ENCODE results near the gene TCF12.

The TCF12 gene

DNA sequence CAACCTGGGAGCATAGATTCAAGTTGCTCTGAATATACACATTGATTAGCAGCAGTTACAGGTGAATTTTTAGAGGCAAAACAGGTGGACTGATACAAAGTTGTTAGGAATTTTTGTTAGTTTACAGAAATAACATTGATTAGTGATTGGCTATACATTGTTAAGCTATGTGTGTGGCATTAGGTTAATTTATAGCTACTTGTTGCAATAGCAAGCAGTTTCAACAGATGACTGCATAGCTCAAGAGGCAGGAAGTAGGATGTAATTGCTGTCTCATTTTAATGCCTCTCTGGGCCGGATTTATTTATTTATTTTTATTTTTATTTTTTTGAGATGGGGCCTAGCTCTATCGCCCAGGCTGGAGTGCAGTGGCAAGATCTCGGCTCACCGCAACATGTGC is 99.7 kb downstream of the TCF12 start:
- no peaks in the 10 kb centered on the region for H3K27me3 Mint-ChIP-seq
- DNase-seq: no peak
- H3K27ac Mint-ChIP-seq: no peak overlapping the region
- peaks cover 53% of the 10 kb centered on the region for H3K4me1 Mint-ChIP-seq (ENCODE audit: low read depth)
- peaks cover 19% of the 10 kb centered on the region for H3K36me3 Mint-ChIP-seq (ENCODE audit: low read depth)
- peaks cover 3% of the 10 kb centered on the region for H3K9me3 Mint-ChIP-seq
- H3K4me3 Mint-ChIP-seq: no peak overlapping the region

DNA sequence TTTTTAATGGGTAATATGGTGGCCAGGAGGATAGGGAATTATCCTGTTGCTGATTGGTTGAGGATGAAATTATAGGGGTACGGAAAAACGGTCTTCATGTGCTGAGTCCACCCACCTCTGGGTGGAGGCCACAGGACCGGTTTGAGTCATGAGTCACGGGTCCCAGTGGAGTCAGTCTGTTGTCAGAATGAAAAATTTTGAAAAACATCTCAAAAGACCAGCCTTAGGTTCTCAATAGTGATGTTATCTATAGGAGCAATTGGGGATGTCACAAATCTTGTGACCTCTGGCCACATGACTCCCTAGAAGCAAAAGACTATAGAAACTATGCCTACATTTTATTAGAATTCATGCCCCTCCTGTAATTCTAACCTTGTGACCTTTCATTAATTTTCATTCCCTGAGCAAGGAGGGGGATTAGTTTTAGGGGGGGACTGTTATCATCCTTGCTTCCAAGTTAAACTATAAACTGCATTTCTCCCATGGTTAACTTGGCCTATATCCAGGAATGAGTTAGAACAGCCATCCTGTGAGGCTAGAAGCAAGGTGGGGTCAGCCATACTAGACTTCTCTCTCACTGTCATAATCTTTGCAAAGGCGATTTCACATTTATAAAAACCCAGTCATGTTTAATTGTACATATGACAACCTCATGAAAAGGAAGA is 101.2 kb downstream of the TCF12 start:
- H3K27ac Mint-ChIP-seq: no peak overlapping the region
- H3K36me3 Mint-ChIP-seq (ENCODE audit: low read depth): peaks cover 12% of the 10 kb centered on the region
- DNase-seq: no peak
- no peak overlapping the region for H3K4me3 Mint-ChIP-seq
- H3K4me1 Mint-ChIP-seq (ENCODE audit: low read depth): peaks cover 53% of the 10 kb centered on the region
- peaks cover 3% of the 10 kb centered on the region for H3K9me3 Mint-ChIP-seq
- H3K27me3 Mint-ChIP-seq: no peaks in the 10 kb centered on the region

DNA sequence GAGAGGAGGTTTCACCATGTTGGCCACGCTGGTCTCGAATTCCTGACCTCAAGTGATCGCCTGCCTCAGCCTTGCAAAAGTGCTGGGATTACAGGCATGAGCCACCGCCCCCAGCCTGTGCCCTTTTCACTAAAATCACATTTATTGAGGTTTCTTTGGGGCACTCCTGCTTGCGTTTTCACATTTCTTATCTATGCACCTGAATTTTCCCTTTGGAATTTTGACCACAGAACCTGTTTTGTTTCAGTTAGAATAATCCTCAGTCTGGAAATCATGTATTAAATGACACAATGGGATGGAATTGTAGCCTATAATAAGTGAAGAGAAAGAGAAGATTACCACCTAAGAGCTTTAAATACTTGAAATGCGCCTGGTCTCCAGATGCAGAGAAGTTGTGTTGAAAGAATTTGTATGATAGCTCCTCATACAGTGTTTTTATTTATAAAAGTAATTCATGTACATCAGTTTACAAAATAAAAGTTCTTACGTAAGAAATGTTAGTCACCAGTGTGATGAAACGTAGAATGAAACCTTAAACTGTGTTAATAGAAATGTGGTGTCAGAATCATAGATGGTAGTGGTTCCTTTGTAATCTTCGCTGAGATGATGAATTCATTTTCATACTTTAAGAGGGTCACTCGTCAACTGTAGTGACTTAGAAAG is 107.0 kb downstream of the TCF12 start:
- no peak overlapping the region for H3K27ac Mint-ChIP-seq
- H3K9me3 Mint-ChIP-seq: peaks cover 3% of the 10 kb centered on the region
- no peak for DNase-seq

DNA sequence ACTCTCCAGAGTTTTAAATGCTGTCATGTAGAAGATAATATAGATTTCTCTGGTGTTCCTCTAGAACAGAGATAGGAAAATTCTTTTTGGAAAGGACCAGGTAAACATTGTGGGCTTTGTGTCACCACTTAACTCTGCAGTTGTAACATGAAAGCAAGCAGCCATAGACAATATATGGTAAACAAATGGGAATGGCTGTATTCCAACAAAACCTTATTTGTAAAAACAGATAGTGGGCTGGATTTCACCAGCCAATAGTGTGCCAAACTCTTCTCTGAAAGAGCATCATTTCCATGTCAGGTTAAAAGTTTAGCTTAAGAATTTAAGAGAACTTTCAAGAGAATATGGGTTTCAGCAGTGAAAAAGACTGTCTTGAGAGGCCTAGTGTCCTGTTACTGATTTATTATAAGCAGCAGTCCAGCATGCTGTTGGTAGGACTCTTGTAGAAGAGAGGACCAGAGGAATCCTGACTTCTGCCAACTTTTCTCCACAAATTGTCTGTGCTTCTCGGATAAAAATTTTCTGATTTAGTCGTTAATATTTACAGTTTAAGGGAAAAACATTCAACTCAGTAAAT is 107.7 kb downstream of the TCF12 start:
- no peak for DNase-seq
- Mint-ChIP-seq H3K4me3 (no peak overlapping the region), H3K27me3 (no peaks in the 10 kb centered on the region), H3K9me3 (peaks cover under 1% of the 10 kb centered on the region), H3K4me1 (ENCODE audit: low read depth) (peaks cover 47% of the 10 kb centered on the region), H3K36me3 (ENCODE audit: low read depth) (peaks cover 19% of the 10 kb centered on the region), H3K27ac (no peak overlapping the region)

More for the DNA sequence above, 107.0 kb downstream of the TCF12 start:
- Mint-ChIP-seq H3K4me1 (ENCODE audit: low read depth) (peaks cover 42% of the 10 kb centered on the region), H3K36me3 (ENCODE audit: low read depth) (peaks cover 21% of the 10 kb centered on the region), H3K27me3 (no peaks in the 10 kb centered on the region), H3K4me3 (no peak overlapping the region)

DNA sequence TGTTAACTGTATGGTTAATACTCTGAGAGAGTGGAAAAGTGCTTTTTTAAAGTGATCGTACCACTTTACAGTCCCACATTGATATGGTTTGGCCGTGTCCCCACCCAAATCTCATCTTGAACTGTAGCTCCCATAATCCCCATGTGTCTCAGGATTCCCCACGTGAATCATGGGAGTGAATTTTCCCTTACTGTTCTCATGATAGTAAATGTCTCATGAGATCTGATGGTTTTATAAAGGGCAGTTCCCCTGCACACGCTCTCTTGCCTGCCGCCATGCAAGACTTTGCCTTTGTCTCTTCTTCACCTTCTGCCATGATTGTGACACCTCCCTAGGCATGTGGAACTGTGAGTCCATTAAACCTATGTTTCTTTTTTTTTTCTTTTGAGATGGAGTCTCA is 109.2 kb downstream of the TCF12 start:
- peaks cover 48% of the 10 kb centered on the region for H3K4me1 Mint-ChIP-seq (ENCODE audit: low read depth)
- no peak overlapping the region for H3K4me3 Mint-ChIP-seq
- peaks cover 9% of the 10 kb centered on the region for H3K36me3 Mint-ChIP-seq (ENCODE audit: low read depth)
- H3K27ac Mint-ChIP-seq: no peak overlapping the region
- H3K9me3 Mint-ChIP-seq: no peaks in the 10 kb centered on the region
- DNase-seq: no peak
- no peaks in the 10 kb centered on the region for H3K27me3 Mint-ChIP-seq

DNA sequence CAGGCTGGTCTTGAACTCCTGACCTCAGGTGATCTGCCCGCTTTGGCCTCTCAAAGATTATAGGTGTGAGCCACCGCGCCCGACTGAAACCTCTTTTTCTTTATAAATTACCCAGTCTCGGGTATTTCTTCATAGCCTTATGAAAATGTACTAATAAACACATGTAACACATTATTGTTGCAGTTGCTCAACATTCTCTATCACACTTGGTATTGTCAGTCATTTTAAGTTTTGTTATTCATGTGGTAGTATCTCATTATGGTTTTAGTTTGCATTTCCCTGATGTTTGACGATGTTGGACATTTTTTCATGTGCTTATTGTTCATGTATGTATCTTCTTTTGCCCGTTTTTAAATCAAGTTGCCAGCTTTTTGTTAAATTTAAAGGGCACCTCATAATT is 109.7 kb downstream of the TCF12 start:
- Mint-ChIP-seq H3K27me3 (no peaks in the 10 kb centered on the region), H3K4me3 (no peak overlapping the region), H3K9me3 (no peaks in the 10 kb centered on the region), H3K4me1 (ENCODE audit: low read depth) (peaks cover 45% of the 10 kb centered on the region), H3K36me3 (ENCODE audit: low read depth) (peaks cover 9% of the 10 kb centered on the region), H3K27ac (no peak overlapping the region)
- DNase-seq: no peak

DNA sequence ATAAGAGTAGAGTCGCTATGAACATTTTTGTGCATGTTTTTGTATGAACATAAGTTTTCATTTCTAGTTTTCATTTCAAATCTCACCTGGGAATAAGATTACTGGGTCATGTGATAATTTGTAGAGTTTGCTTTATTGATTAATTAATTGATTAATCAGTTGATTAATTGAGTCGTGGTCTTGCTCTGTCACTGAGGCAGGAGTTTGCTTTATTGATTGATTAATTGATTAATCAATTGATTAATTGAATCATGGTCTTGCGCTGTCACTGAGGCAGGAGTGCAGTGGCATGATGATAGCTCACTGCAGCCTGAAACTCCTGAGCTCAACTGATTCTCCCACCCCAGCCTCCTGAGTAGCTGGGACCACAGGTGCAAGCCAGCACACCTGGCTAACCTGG is 111.6 kb downstream of the TCF12 start:
- Mint-ChIP-seq H3K36me3 (ENCODE audit: low read depth) (peaks cover 9% of the 10 kb centered on the region), H3K9me3 (no peaks in the 10 kb centered on the region), H3K27ac (no peak overlapping the region), H3K27me3 (no peaks in the 10 kb centered on the region), H3K4me1 (ENCODE audit: low read depth) (peaks cover 45% of the 10 kb centered on the region), H3K4me3 (no peak overlapping the region)
- DNase-seq: no peak

DNA sequence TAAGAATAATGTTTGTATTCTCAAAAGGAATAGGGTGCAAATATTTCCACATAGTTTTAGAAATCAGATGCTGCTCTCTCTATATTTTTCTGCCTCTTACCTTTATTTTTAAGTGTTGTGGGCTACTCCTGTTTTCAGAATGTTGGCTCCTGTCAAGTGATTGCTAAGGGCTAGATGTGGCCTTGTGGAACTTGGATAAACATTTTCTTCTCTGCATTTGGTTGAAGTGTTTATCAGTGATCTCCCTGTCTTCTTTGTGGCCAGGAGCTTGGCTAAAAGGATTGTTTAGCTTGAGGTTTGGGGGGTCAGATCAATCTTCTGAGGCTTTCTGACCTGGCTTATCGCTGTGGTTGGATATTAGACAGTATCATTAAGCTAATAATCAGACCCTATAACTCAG is 112.6 kb downstream of the TCF12 start:
- no peak overlapping the region for H3K27ac Mint-ChIP-seq
- no peak for DNase-seq
- no peaks in the 10 kb centered on the region for H3K27me3 Mint-ChIP-seq
- H3K9me3 Mint-ChIP-seq: no peaks in the 10 kb centered on the region
- H3K4me1 Mint-ChIP-seq (ENCODE audit: low read depth): peaks cover 49% of the 10 kb centered on the region
- H3K36me3 Mint-ChIP-seq (ENCODE audit: low read depth): peaks cover 11% of the 10 kb centered on the region
- H3K4me3 Mint-ChIP-seq: no peak overlapping the region

DNA sequence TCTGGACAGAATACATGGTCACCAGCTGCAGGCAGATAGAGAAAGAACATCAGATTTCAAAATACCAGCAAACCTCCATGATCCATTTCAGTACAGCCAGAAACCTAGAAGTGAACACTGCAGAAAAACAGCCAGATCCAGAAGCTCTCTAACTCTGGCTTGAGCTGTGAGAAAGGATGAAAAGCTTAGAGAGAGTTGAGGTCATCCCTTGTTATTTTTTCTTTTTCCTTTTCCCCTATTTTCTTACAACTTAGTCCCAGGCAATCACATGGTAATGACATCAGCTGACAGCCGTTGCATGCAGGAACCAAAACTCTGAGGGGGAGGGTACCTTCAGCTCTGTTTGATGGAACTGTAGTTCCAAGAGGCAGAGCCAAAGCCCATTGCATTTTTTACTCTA is 113.2 kb downstream of the TCF12 start:
- Mint-ChIP-seq H3K27ac (peak overlapping the region; percentile 26), H3K4me1 (ENCODE audit: low read depth) (peaks cover 54% of the 10 kb centered on the region), H3K4me3 (no peak overlapping the region), H3K36me3 (ENCODE audit: low read depth) (peaks cover 11% of the 10 kb centered on the region), H3K9me3 (no peaks in the 10 kb centered on the region), H3K27me3 (no peaks in the 10 kb centered on the region)
- no peak for DNase-seq

DNA sequence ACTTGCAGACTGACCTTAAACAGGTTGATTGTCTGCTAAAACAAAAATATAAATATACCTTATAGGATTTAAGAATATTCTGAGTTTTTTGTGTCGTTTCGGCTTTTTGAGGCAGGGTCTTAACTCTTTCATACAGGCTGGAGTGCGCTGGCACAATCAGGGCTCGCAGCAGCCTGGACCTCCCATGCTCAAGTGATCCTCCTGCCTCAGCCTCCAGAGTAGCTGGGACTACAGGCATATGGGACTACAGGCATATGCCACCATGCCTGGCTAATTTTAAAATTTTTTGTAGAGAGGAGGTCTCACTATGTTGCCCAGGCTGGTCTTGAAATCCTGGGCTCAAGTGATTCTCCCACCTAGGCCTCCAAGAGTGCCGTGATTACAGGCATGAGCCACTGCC is 113.9 kb downstream of the TCF12 start:
- Mint-ChIP-seq H3K27me3 (no peaks in the 10 kb centered on the region), H3K27ac (no peak overlapping the region), H3K4me3 (no peak overlapping the region), H3K9me3 (no peaks in the 10 kb centered on the region), H3K4me1 (ENCODE audit: low read depth) (peaks cover 61% of the 10 kb centered on the region), H3K36me3 (ENCODE audit: low read depth) (peaks cover 11% of the 10 kb centered on the region)
- no peak for DNase-seq

DNA sequence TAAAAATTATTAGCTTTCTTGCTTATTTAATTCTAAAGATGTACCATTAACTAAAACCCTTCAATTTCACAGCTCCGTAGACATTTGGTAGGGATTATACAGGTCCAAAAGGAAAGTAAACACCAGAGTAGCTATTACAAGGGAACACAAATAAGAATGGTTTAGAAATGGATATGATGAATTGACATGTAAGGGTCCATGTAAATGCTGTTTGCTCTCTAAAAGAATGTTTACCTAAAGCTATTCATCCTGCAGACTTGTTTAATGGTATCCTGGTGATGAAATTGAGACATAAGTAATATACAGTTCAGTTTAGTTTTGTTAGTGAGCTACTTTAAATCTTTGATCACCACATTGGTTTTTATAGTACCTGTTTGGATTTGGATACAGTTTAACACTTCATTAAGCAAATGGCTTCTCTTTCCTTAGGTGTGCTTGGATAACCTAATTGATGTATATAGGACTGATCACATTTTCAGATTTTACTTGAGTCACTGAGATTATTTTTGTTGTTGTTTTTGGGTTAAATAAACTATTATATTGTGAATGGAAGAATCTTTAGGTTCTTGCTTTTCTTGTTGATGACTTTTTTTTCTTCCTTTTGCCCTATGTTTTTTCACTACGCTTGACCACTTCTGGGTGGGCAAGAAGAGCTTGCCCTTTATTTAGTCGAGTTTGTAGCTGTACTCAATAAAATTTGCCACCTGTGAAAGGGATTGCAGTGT is 115.4 kb downstream of the TCF12 start:
- Mint-ChIP-seq H3K4me1 (ENCODE audit: low read depth) (peaks cover 68% of the 10 kb centered on the region), H3K27ac (no peak overlapping the region), H3K9me3 (no peaks in the 10 kb centered on the region), H3K36me3 (ENCODE audit: low read depth) (peaks cover 3% of the 10 kb centered on the region), H3K27me3 (no peaks in the 10 kb centered on the region), H3K4me3 (no peak overlapping the region)
- no peak for DNase-seq

DNA sequence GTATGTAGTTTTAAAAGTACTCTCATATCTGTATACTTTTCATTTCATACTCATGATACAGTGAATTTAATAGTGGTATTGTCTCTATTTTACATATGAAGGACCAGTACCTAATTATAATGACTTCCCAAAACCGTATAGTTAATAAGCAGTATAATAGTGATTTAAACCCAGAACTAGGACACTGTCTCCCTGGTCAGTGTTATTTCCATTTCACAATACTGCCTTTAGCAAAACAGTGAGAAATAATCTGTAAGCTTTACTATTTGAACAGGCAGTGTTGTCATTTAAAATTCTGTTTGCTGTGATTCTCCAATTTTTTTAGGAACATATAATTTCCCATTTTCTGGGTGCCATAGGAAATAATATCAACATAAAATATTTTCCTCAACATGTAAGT is 116.2 kb downstream of the TCF12 start:
- H3K4me3 Mint-ChIP-seq: no peak overlapping the region
- no peaks in the 10 kb centered on the region for H3K9me3 Mint-ChIP-seq
- H3K27me3 Mint-ChIP-seq: no peaks in the 10 kb centered on the region
- DNase-seq: no peak
- H3K36me3 Mint-ChIP-seq (ENCODE audit: low read depth): peaks cover 3% of the 10 kb centered on the region
- H3K4me1 Mint-ChIP-seq (ENCODE audit: low read depth): peaks cover 72% of the 10 kb centered on the region
- no peak overlapping the region for H3K27ac Mint-ChIP-seq

DNA sequence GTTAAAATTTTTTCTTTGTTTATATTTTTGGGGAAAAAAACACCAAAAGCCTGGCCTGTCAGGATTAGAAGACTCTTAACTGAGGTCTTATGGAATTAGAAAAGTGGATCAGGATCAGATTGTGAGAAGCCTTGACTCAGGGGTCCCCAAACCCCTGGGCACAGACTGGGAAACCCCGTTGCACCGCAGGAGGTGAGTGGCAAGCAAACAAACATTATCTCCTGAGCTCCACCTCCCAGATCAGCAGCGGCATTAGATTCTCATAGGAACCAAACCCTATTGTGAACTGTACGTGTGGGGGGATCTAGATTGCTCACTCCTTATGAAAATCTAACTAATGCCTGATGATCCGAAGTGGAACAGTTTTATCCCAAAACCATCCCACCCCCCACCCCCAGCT is 117.2 kb downstream of the TCF12 start:
- H3K4me3 Mint-ChIP-seq: no peak overlapping the region
- no peak for DNase-seq
- H3K36me3 Mint-ChIP-seq (ENCODE audit: low read depth): peaks cover 3% of the 10 kb centered on the region
- no peaks in the 10 kb centered on the region for H3K9me3 Mint-ChIP-seq
- H3K4me1 Mint-ChIP-seq (ENCODE audit: low read depth): peaks cover 70% of the 10 kb centered on the region
- no peak overlapping the region for H3K27ac Mint-ChIP-seq
- H3K27me3 Mint-ChIP-seq: no peaks in the 10 kb centered on the region

DNA sequence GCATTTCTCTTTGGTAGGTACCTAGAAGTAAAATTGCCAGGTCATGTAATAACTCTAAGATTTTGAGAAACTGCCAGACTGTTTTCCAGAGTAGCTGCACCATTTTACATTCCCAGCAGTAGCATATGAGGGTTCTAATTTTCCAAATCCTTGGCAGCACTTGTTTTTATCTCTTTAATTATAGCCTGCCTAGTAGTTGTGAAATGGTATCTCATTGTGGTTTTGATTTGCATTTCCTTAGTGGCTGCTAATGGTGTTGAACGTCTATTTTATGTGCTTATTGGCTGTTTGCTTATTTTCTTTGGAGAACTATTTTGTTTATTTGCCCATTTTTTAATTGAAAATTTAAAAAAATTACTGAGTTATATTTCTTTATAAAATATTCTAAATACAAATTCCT is 117.9 kb downstream of the TCF12 start:
- Mint-ChIP-seq H3K27ac (no peak overlapping the region), H3K9me3 (no peaks in the 10 kb centered on the region), H3K27me3 (no peaks in the 10 kb centered on the region)

DNA sequence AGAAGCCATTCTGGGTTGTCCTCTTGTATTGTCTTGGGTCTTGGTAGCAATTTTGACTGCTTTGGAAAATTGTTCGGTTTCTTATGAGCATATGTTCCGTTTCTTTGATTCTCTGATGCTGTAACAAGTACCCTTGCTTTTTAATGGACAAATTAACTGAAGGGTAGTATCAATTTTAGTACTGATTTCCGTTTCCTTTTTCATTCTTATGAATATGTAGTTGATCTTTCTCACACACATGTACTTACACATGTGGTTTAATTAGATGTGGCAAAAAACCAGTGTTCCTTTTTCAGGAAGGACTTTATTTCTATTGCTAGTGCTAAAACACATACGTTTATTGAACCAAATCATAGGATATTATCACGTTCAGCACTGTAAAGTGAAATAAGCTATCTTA is 119.1 kb downstream of the TCF12 start:
- H3K4me3 Mint-ChIP-seq: no peak overlapping the region
- peaks cover 62% of the 10 kb centered on the region for H3K4me1 Mint-ChIP-seq (ENCODE audit: low read depth)
- H3K9me3 Mint-ChIP-seq: no peaks in the 10 kb centered on the region
- peaks cover 3% of the 10 kb centered on the region for H3K36me3 Mint-ChIP-seq (ENCODE audit: low read depth)
- peak overlapping the region; percentile 35 for H3K27ac Mint-ChIP-seq
- H3K27me3 Mint-ChIP-seq: no peaks in the 10 kb centered on the region
- no peak for DNase-seq

More for the DNA sequence above, 117.9 kb downstream of the TCF12 start:
- no peak overlapping the region for H3K4me3 Mint-ChIP-seq
- DNase-seq: no peak
- H3K4me1 Mint-ChIP-seq (ENCODE audit: low read depth): peaks cover 68% of the 10 kb centered on the region
- H3K36me3 Mint-ChIP-seq (ENCODE audit: low read depth): peaks cover 3% of the 10 kb centered on the region
